MM.1S (cell line): ENCODE data around the gene DLGAP1.

ENCODE experiments used
- EZH2 ChIP-seq: fragments of 300-600 bp; sonication (generic); optimal IDR thresholded peaks from 2 replicates; pipeline ENCODE3; 2017; ENCODE audit warnings: low read depth, mild to moderate bottlenecking, antibody characterized with exemption, low read length, mixed read lengths
- EZH2phosphoT487 ChIP-seq: fragments of 300-600 bp; sonication (generic); IDR thresholded peaks from 2 replicates; pipeline ENCODE4 v1.6.1; 2018; ENCODE audit warnings: antibody characterized with exemption, low read length
- TF ChIP-seq, protein P1 (sequence below): fragments of 300-600 bp; sonication (generic); IDR thresholded peaks from 2 replicates; pipeline ENCODE4 v1.5.1; 2016; ENCODE audit warnings: antibody characterized with exemption, low read length, mixed read lengths

GRCh38 chr18:3528231-3528630 lies 926.9 kb downstream of the DLGAP1 start:
- TF ChIP-seq, protein P1, sequence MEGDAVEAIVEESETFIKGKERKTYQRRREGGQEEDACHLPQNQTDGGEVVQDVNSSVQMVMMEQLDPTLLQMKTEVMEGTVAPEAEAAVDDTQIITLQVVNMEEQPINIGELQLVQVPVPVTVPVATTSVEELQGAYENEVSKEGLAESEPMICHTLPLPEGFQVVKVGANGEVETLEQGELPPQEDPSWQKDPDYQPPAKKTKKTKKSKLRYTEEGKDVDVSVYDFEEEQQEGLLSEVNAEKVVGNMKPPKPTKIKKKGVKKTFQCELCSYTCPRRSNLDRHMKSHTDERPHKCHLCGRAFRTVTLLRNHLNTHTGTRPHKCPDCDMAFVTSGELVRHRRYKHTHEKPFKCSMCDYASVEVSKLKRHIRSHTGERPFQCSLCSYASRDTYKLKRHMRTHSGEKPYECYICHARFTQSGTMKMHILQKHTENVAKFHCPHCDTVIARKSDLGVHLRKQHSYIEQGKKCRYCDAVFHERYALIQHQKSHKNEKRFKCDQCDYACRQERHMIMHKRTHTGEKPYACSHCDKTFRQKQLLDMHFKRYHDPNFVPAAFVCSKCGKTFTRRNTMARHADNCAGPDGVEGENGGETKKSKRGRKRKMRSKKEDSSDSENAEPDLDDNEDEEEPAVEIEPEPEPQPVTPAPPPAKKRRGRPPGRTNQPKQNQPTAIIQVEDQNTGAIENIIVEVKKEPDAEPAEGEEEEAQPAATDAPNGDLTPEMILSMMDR, result no peak
- TF ChIP-seq EZH2phosphoT487, result no peak
- no peak for TF ChIP-seq EZH2
